H1 (cell line): Measurements from ENCODE around the gene ARMC12. TPM values are rescaled to one million over a fixed set of nuclear protein-coding genes. Genes with fewer than 3 reads are reported as not detected.

Experiments used
- CTCF ChIA-PET: fragments of 300-600 bp; sonication (Branson Sonifier 250); formaldehyde crosslinking; loops from one replicate; lab custom pipeline; 2021; ENCODE audit not compliant: partially characterized antibody; lab: Charles Lee
- POLR2A ChIA-PET: fragments of 300-600 bp; sonication (Branson Sonifier 250); formaldehyde crosslinking; loops from one replicate; lab custom pipeline; 2021; ENCODE audit warnings: inconsistent platforms; ENCODE audit not compliant: partially characterized antibody; lab: Charles Lee
- DNase-seq, 2 experiments: peaks; one replicate each; pipeline versions ENCODE4 v3.0.0 to v3.0.0-alpha.2; 2010 to 2022; ENCODE audit warnings: low spot score in 2 of 2, low read depth in 1 of 2, mixed read lengths in 1 of 2
- FAIRE-seq: peaks from 2 replicates; lab custom pipeline; 2011; peaks lifted over from hg19 to GRCh38; lab: Jason Lieb, UNC
- H2AFZ ChIP-seq: 2 replicates; pipeline ENCODE4 v1.8.1; 2012; ENCODE audit warnings: low read length, inconsistent platforms
- H2AK5ac ChIP-seq: 2 replicates; pipeline ENCODE4 v1.6.1; 2013; ENCODE audit warnings: low read depth, low read length
- H2BK120ac ChIP-seq: replicated peaks from 2 replicates; pipeline ENCODE3; 2013; ENCODE audit warnings: low read depth, low read length, inconsistent platforms
- H2BK12ac ChIP-seq: 2 replicates; pipeline ENCODE4 v1.6.1; 2013; ENCODE audit warnings: low read depth, low read length
- H2BK15ac ChIP-seq: 2 replicates; pipeline ENCODE4 v1.6.1; 2013; ENCODE audit warnings: low read length
- H2BK20ac ChIP-seq: 2 replicates; pipeline ENCODE4 v1.6.1; 2013; ENCODE audit warnings: low read length
- H2BK5ac ChIP-seq: 2 replicates; pipeline ENCODE4 v1.6.1; 2013; ENCODE audit warnings: low read depth, low read length
- H3K14ac ChIP-seq: 2 replicates; pipeline ENCODE4 v1.6.1; 2013; ENCODE audit warnings: inconsistent platforms; ENCODE audit not compliant: insufficient read length
- H3K18ac ChIP-seq: 2 replicates; pipeline ENCODE4 v1.6.1; 2013; ENCODE audit warnings: low read length; ENCODE audit errors: extremely low read depth
- H3K23ac ChIP-seq: 2 replicates; pipeline ENCODE4 v1.6.1; 2013; ENCODE audit warnings: inconsistent platforms; ENCODE audit not compliant: insufficient read length
- H3K23me2 ChIP-seq: 2 replicates; pipeline ENCODE4 v1.6.1; 2013; ENCODE audit warnings: low read depth, low read length
- H3K27ac ChIP-seq: 2 replicates; pipeline ENCODE4 v1.6.1; 2011; ENCODE audit warnings: low read depth, low read length, inconsistent platforms
- H3K27me3 ChIP-seq, 4 experiments: replicated peaks in 1 of 4; 1 replicate in 1 of 4; 2 replicates in 3 of 4; pipeline versions ENCODE4 v1.6.1 to v1.8.1; 2011 to 2013; ENCODE audit warnings: low read length in 3 of 4, mild to moderate bottlenecking in 3 of 4, inconsistent platforms in 2 of 4, mixed read lengths in 2 of 4, moderate library complexity in 1 of 4; ENCODE audit not compliant: control insufficient read depth in 3 of 4, insufficient read depth in 3 of 4; ENCODE audit errors: extremely low read depth in 1 of 4
- H3K36me3 ChIP-seq, 4 experiments: 2 replicates each; pipeline versions ENCODE4 v1.6.1 to v1.8.1; 2011 to 2013; ENCODE audit warnings: mild to moderate bottlenecking in 4 of 4, low read length in 3 of 4, moderate library complexity in 2 of 4, control low read depth in 1 of 4, inconsistent platforms in 1 of 4; ENCODE audit not compliant: insufficient read depth in 4 of 4, control insufficient read depth in 2 of 4
- H3K4ac ChIP-seq: replicated peaks from 2 replicates; pipeline ENCODE3; 2013; ENCODE audit warnings: low read length, low read depth, mixed read lengths, inconsistent platforms; ENCODE audit not compliant: insufficient read length
- H3K4me1 ChIP-seq, 4 experiments: replicated peaks in 1 of 4; 1 replicate in 1 of 4; 2 replicates in 3 of 4; pipeline versions ENCODE4 v1.6.1 to v1.8.1; 2011 to 2013; ENCODE audit warnings: low read length in 3 of 4, inconsistent platforms in 2 of 4, mixed read lengths in 1 of 4; ENCODE audit not compliant: insufficient read depth in 4 of 4, control insufficient read depth in 3 of 4
- H3K4me2 ChIP-seq, 2 experiments: 2 replicates each; pipeline versions ENCODE4 v1.6.1 to v1.8.1; 2011 to 2013; ENCODE audit warnings: low read depth in 2 of 2, low read length in 2 of 2, control low read depth in 1 of 2, inconsistent platforms in 1 of 2, mild to moderate bottlenecking in 1 of 2; ENCODE audit not compliant: insufficient read depth in 1 of 2
- H3K4me3 ChIP-seq, 4 experiments: fragments of 200-600, 300-600 bp in 1 of 4; sonication (generic), shearing (Covaris generic), sonication (Bioruptor Twin) in 1 of 4; 2 replicates each; pipeline versions ENCODE4 v1.5.1 to v1.8.1; 2011 to 2016; ENCODE audit warnings: low read length in 4 of 4, low read depth in 3 of 4, control low read depth in 2 of 4, inconsistent platforms in 2 of 4, mild to moderate bottlenecking in 2 of 4, mixed read lengths in 1 of 4, moderate library complexity in 1 of 4; ENCODE audit not compliant: insufficient read depth in 2 of 4; ENCODE audit errors: extremely low read depth in 1 of 4
- H3K56ac ChIP-seq: replicated peaks from 2 replicates; pipeline ENCODE3; 2013; ENCODE audit warnings: low read depth, mild to moderate bottlenecking, mixed read lengths, low read length, inconsistent platforms; ENCODE audit not compliant: insufficient read length
- H3K79me1 ChIP-seq: 2 replicates; pipeline ENCODE4 v1.6.1; 2013; ENCODE audit warnings: low read depth, low read length, control low read depth
- H3K79me2 ChIP-seq, 2 experiments: 2 replicates each; pipeline versions ENCODE4 v1.6.1 to v1.8.1; 2012 to 2013; ENCODE audit warnings: low read length in 2 of 2, mild to moderate bottlenecking in 2 of 2, inconsistent platforms in 1 of 2; ENCODE audit not compliant: insufficient read depth in 2 of 2, control insufficient read depth in 1 of 2
- H3K9ac ChIP-seq, 4 experiments: replicated peaks in 1 of 4; 1 replicate in 1 of 4; 2 replicates in 3 of 4; pipeline versions ENCODE4 v1.6.1 to v1.8.1; 2011 to 2013; ENCODE audit warnings: low read depth in 3 of 4, low read length in 3 of 4, control low read depth in 2 of 4, mild to moderate bottlenecking in 2 of 4, moderate library complexity in 2 of 4, inconsistent platforms in 1 of 4; ENCODE audit errors: extremely low read depth in 1 of 4
- H3K9me3 ChIP-seq, 2 experiments: 2 replicates each; pipeline versions ENCODE4 v1.6.1 to v1.8.1; 2012 to 2013; ENCODE audit warnings: mild to moderate bottlenecking in 2 of 2, moderate library complexity in 2 of 2, control low read depth in 1 of 2, inconsistent platforms in 1 of 2, low read depth in 1 of 2, low read length in 1 of 2, mixed read lengths in 1 of 2; ENCODE audit not compliant: insufficient read depth in 2 of 2
- H4K20me1 ChIP-seq, 2 experiments: replicated peaks in 1 of 2; 2 replicates each; pipeline versions ENCODE3 to v1.8.1; 2011 to 2013; ENCODE audit warnings: inconsistent platforms in 2 of 2, low read length in 2 of 2, mild to moderate bottlenecking in 1 of 2; ENCODE audit not compliant: insufficient read depth in 2 of 2, control insufficient read depth in 1 of 2
- H4K5ac ChIP-seq: 2 replicates; pipeline ENCODE4 v1.6.1; 2013; ENCODE audit warnings: low read length, low read depth, mixed read lengths, inconsistent platforms; ENCODE audit not compliant: insufficient read length
- H4K8ac ChIP-seq: 2 replicates; pipeline ENCODE4 v1.8.0; 2013; ENCODE audit warnings: mild to moderate bottlenecking, moderate library complexity, low read length, inconsistent platforms; ENCODE audit not compliant: insufficient read depth; ENCODE audit errors: extremely low read depth
- H4K91ac ChIP-seq: replicated peaks from 2 replicates; pipeline ENCODE3; 2013; ENCODE audit warnings: low read length, mixed read lengths, inconsistent platforms; ENCODE audit not compliant: insufficient read length
- BCL11A ChIP-seq, 2 experiments: IDR thresholded peaks; one replicate each; pipeline ENCODE4 v1.6.1; 2011; ENCODE audit warnings: low read depth in 2 of 2, low read length in 2 of 2, mild to moderate bottlenecking in 2 of 2
- GTF2F1 ChIP-seq: IDR thresholded peaks from 2 replicates; pipeline ENCODE4 v1.6.1; 2012; ENCODE audit warnings: low read depth, low read length, improper control_type of control experiment, borderline replicate concordance
- KDM1A ChIP-seq: fragments of 200-600, 300-600 bp; sonication (generic); IDR thresholded peaks from 2 replicates; pipeline ENCODE4 v1.7.1; 2016; ENCODE audit warnings: mild to moderate bottlenecking, low read length, borderline replicate concordance
- TAF1 ChIP-seq: IDR thresholded peaks from 2 replicates; pipeline ENCODE4 v1.6.1; 2011; ENCODE audit warnings: mild to moderate bottlenecking, low read depth, low read length
- TCF12 ChIP-seq: IDR thresholded peaks from 2 replicates; pipeline ENCODE4 v1.6.1; 2011; ENCODE audit warnings: low read depth, mild to moderate bottlenecking, low read length
- WGBS, 2 experiments: shearing (Covaris generic) in 1 of 2; methylation state at CpG; one replicate each; pipeline versions ENCODE4 v1.1.6 to v1.1.7; 2013 to 2015; ENCODE audit warnings: low lambda C conversion rate in 2 of 2, mixed read lengths in 2 of 2, inconsistent platforms in 1 of 2, low coverage in 1 of 2, missing lambda C conversion rate in 1 of 2; ENCODE audit not compliant: insufficient replicate concordance in 2 of 2, insufficient coverage in 1 of 2, insufficient read length in 1 of 2; ENCODE audit errors: extremely low coverage in 1 of 2, missing lambda C conversion rate in 1 of 2; 5-methylcytosine and 5-hydroxymethylcytosine counted together
- polyA plus RNA-seq, 7 experiments: library from polyadenylated mRNA; depleted of rRNA in 3 of 7; stranded (reverse) in 5 of 7; unstranded in 2 of 7; fragments of >200 nt in 5 of 7; fragments of 200-250 nt in 2 of 7; gene quantifications; 1 replicate in 5 of 7; 2 replicates in 1 of 7; 4 replicates in 1 of 7; pipeline versions ENCODE4 v1.2.1 to v1.2.3, GENCODE V29; 2011 to 2013; ENCODE audit warnings: missing spikeins in 2 of 7, mixed read lengths in 2 of 7
- total RNA-seq: library from RNA; stranded (reverse); fragmentation: NEBNext Ultra II Directional; extraction: Animal tissue kit (Norgen Biotek cat#: 25700); gene quantifications from 2 replicates; pipeline ENCODE4 v1.2.1, GENCODE V29; 2021

Gene ARMC12
- total and polyA plus RNA-seq, 2 of the 8 experiments (the other 6 are each of a cell fraction or from before 2014, with no cell fraction given) = 0.86 to 3.7 TPM

- no peak for TF ChIP-seq BCL11A (IDR thresholded peaks at IDR 0.05; ENCODE audit: low read depth in 2 of 2, low read length in 2 of 2)
- TF ChIP-seq TCF12 = no peak
- no peak for TF ChIP-seq GTF2F1
- TF ChIP-seq TAF1 = no peak
- no peak for TF ChIP-seq KDM1A
- H3K27ac ChIP-seq = no peak overlapping the region
- ChIA-PET CTCF (interaction anchor here (0.6 to 1.4 kb wide), 3 partner anchors 24 to 212 kb away, joined by 3 to 9 read pairs (median 3); no protein-coding TSS in a partner anchor), POLR2A (interaction anchor here (1.5 kb wide), 1 partner anchor 17 kb away, joined by 4 read pairs; no protein-coding TSS in a partner anchor)
- DNase-seq (no peak), FAIRE-seq (no peak)
- no peak overlapping the region for H3K4me2 ChIP-seq
- no peak overlapping the region for H3K23ac ChIP-seq
- no peaks in the 10 kb centered on the region for H3K27me3 ChIP-seq
- H2BK120ac ChIP-seq = no peak overlapping the region
- no peak overlapping the region for H2BK12ac ChIP-seq
- H3K4ac ChIP-seq = no peak overlapping the region
- H4K91ac ChIP-seq = no peak overlapping the region
- H3K18ac ChIP-seq = no peak overlapping the region
- no peaks in the 10 kb centered on the region for H4K20me1 ChIP-seq
- no peak overlapping the region for H2BK20ac ChIP-seq
- H3K14ac ChIP-seq = no peak overlapping the region
- H3K9me3 ChIP-seq = no peaks in the 10 kb centered on the region
- H2AK5ac ChIP-seq = no peak overlapping the region
- no peaks in the 10 kb centered on the region for H3K36me3 ChIP-seq
- H3K4me1 ChIP-seq = peaks cover 0 to 2% (median 0%) of the 10 kb centered on the region in 4 experiments; a peak in 1 of 7 replicates
- 95% methylated on average over 7 of the region's 7 CpGs; no CpG with 5 or more reads in 1 of the 2 experiments for WGBS, 2 experiments
- H2BK15ac ChIP-seq = no peak overlapping the region
- no peak overlapping the region for H4K5ac ChIP-seq
- no peak overlapping the region for H3K9ac ChIP-seq
- H3K4me3 ChIP-seq = no peak overlapping the region
- H4K8ac ChIP-seq = no peak overlapping the region
- H3K56ac ChIP-seq = no peak overlapping the region
- H3K79me2 ChIP-seq = no peaks in the 10 kb centered on the region
- H3K23me2 ChIP-seq = no peaks in the 10 kb centered on the region
- no peak overlapping the region for H2AFZ ChIP-seq
- H2BK5ac ChIP-seq = no peak overlapping the region
- H3K79me1 ChIP-seq = no peaks in the 10 kb centered on the region
These were observed 25.1 kb upstream of the ARMC12 start for GRCh38 chr6:35711731-35712130.
